SK-N-SH treated with all-trans-retinoic acid at 6 μM for 48 hours (cell line): ENCODE data around the gene DRC1.

ENCODE experiments used
- ATAC-seq: fragments of 200-7000 bp; cut with Tn5 transposase; 3 replicates; pipeline ENCODE4 v1.9.1; 2020; ENCODE audit warnings: mild to moderate bottlenecking, moderate library complexity
- ARNTL ChIP-seq: fragments of 450-650 bp; formaldehyde crosslinking; IDR thresholded peaks from 2 replicates; pipeline ENCODE4 v1.5.0; 2020; ENCODE audit warnings: low read depth, mild to moderate bottlenecking, moderate library complexity, borderline replicate concordance
- BACH2 ChIP-seq: fragments of 250-450 bp; sonication (Bioruptor Pico); IDR thresholded peaks from 2 replicates; pipeline ENCODE4 v1.9.0; 2021; ENCODE audit warnings: mild to moderate bottlenecking, borderline replicate concordance
- CREB5 ChIP-seq: fragments of 250-450 bp; sonication (Bioruptor Pico); IDR thresholded peaks from 2 replicates; pipeline ENCODE4 v1.5.1; 2020; ENCODE audit warnings: low read depth, mild to moderate bottlenecking, moderate library complexity
- CSDC2 ChIP-seq: fragments of 250-450 bp; sonication (Bioruptor Pico); IDR thresholded peaks from 2 replicates; pipeline ENCODE4 v1.5.0; 2020; ENCODE audit warnings: mild to moderate bottlenecking, moderate library complexity
- ESRRG ChIP-seq: fragments of 250-450 bp; sonication (Bioruptor Pico); IDR thresholded peaks from 2 replicates; pipeline ENCODE4 v1.6.1; 2021; ENCODE audit warnings: mild to moderate bottlenecking
- GLIS3 ChIP-seq: fragments of 250-450 bp; sonication (Bioruptor Pico); IDR thresholded peaks from 2 replicates; pipeline ENCODE4 v1.5.0; 2020; ENCODE audit warnings: mild to moderate bottlenecking, moderate library complexity
- ISL1 ChIP-seq: fragments of 250-450 bp; sonication (Bioruptor Pico); IDR thresholded peaks from 2 replicates; pipeline ENCODE4 v2.1.2; 2022; ENCODE audit warnings: mild to moderate bottlenecking, moderate library complexity
- PATZ1 ChIP-seq: fragments of 250-450 bp; sonication (Bioruptor Pico); IDR thresholded peaks from 2 replicates; pipeline ENCODE4 v1.8.0; 2020; ENCODE audit warnings: mild to moderate bottlenecking, moderate library complexity, borderline replicate concordance
- POU6F1 ChIP-seq: fragments of 250-450 bp; sonication (Bioruptor Pico); IDR thresholded peaks from 2 replicates; pipeline ENCODE4 v1.8.0; 2021; ENCODE audit warnings: low read depth, mild to moderate bottlenecking, moderate library complexity, borderline replicate concordance
- RARB ChIP-seq: fragments of 250-450 bp; sonication (Bioruptor Pico); IDR thresholded peaks from 2 replicates; pipeline ENCODE4 v1.8.0; 2021; ENCODE audit warnings: mild to moderate bottlenecking, moderate library complexity
- SNAI2 ChIP-seq: fragments of 250-450 bp; sonication (Bioruptor Pico); IDR thresholded peaks from 2 replicates; pipeline ENCODE4 v1.5.0; 2020; ENCODE audit warnings: mild to moderate bottlenecking, moderate library complexity
- TCF4 ChIP-seq: fragments of 250-450 bp; sonication (Bioruptor Pico); IDR thresholded peaks from 2 replicates; pipeline ENCODE4 v1.8.0; 2021; ENCODE audit warnings: mild to moderate bottlenecking, moderate library complexity, borderline replicate concordance
- TOX ChIP-seq: fragments of 250-450 bp; sonication (Bioruptor Pico); IDR thresholded peaks from 2 replicates; pipeline ENCODE4 v1.8.0; 2021; ENCODE audit warnings: mild to moderate bottlenecking, moderate library complexity, borderline replicate concordance
- ZC3H10 ChIP-seq: fragments of 250-450 bp; sonication (Bioruptor Pico); IDR thresholded peaks from 2 replicates; pipeline ENCODE4 v1.5.1; 2021; ENCODE audit warnings: mild to moderate bottlenecking, moderate library complexity
- ZFP3 ChIP-seq: fragments of 250-450 bp; sonication (Bioruptor Pico); IDR thresholded peaks from 2 replicates; pipeline ENCODE4 v1.5.0; 2020; ENCODE audit warnings: mild to moderate bottlenecking, moderate library complexity
- ZFP30 ChIP-seq: fragments of 450-650 bp; formaldehyde crosslinking; IDR thresholded peaks from 2 replicates; pipeline ENCODE4 v1.5.0; 2022; ENCODE audit warnings: mild to moderate bottlenecking, moderate library complexity
- ZNF565 ChIP-seq: fragments of 450-650 bp; formaldehyde crosslinking; conservative IDR thresholded peaks from 2 replicates; pipeline ENCODE4 v1.5.0; 2020; ENCODE audit warnings: low read depth, mild to moderate bottlenecking, moderate library complexity
- ZNF70 ChIP-seq: fragments of 450-650 bp; formaldehyde crosslinking; IDR thresholded peaks from 2 replicates; pipeline ENCODE4 v1.5.0; 2020; ENCODE audit warnings: mild to moderate bottlenecking, moderate library complexity
- TF ChIP-seq, protein P1 (sequence below): fragments of 250-450 bp; sonication (Bioruptor Pico); IDR thresholded peaks from 2 replicates; pipeline ENCODE4 v1.5.1; 2021; ENCODE audit warnings: mild to moderate bottlenecking, moderate library complexity
- TF ChIP-seq, protein P2 (sequence below): fragments of 250-450 bp; sonication (Bioruptor Pico); IDR thresholded peaks from 2 replicates; pipeline ENCODE4 v1.5.0; 2020; ENCODE audit warnings: mild to moderate bottlenecking, moderate library complexity

Gene DRC1

GRCh38 chr2:26491563-26492167, 89.9 kb downstream of the DRC1 start:
- ATAC-seq = no peak
- no peak for TF ChIP-seq ZNF565 (CRISPR knock-in tag)
- no peak for TF ChIP-seq ZNF70 (CRISPR knock-in tag)
- no peak for TF ChIP-seq ARNTL
- TF ChIP-seq ZFP30 = no peak
- TF ChIP-seq PATZ1 (CRISPR knock-in tag) = no peak
- no peak for TF ChIP-seq TCF4
- TF ChIP-seq GLIS3 = no peak

GRCh38 chr2:26492749-26493515, 91.2 kb downstream of the DRC1 start:
- peak; percentile 94 for TF ChIP-seq ZFP3 (CRISPR knock-in tag)
- TF ChIP-seq ESRRG (CRISPR knock-in tag) = no peak
- ATAC-seq = no peak

- no peak for ATAC-seq
- TF ChIP-seq ZFP3 (CRISPR knock-in tag) (no peak), ZNF565 (CRISPR knock-in tag) (no peak), ZNF70 (CRISPR knock-in tag) (no peak), TCF4 (no peak), BACH2 (CRISPR knock-in tag) (no peak), CSDC2 (CRISPR knock-in tag) (no peak), SNAI2 (CRISPR knock-in tag) (no peak), ZC3H10 (CRISPR knock-in tag) (no peak), CREB5 (CRISPR knock-in tag) (no peak), POU6F1 (CRISPR knock-in tag) (no peak), ISL1 (CRISPR knock-in tag) (no peak), RARB (CRISPR knock-in tag) (no peak), ZFP30 (no peak)
Measured at GRCh38 chr2:26493566-26493965, 91.8 kb downstream of the DRC1 start.

GRCh38 chr2:26494199-26494598, 92.5 kb downstream of the DRC1 start:
- ATAC-seq = no peak
- TF ChIP-seq TOX (CRISPR knock-in tag) (no peak), PATZ1 (CRISPR knock-in tag) (no peak), POU6F1 (CRISPR knock-in tag) (no peak), SNAI2 (CRISPR knock-in tag) (no peak), ARNTL (no peak), ZNF565 (CRISPR knock-in tag) (no peak), BACH2 (CRISPR knock-in tag) (no peak), ZFP3 (CRISPR knock-in tag) (no peak), ZC3H10 (CRISPR knock-in tag) (no peak), GLIS3 (no peak), RARB (CRISPR knock-in tag) (no peak)
- TF ChIP-seq, protein P1, sequence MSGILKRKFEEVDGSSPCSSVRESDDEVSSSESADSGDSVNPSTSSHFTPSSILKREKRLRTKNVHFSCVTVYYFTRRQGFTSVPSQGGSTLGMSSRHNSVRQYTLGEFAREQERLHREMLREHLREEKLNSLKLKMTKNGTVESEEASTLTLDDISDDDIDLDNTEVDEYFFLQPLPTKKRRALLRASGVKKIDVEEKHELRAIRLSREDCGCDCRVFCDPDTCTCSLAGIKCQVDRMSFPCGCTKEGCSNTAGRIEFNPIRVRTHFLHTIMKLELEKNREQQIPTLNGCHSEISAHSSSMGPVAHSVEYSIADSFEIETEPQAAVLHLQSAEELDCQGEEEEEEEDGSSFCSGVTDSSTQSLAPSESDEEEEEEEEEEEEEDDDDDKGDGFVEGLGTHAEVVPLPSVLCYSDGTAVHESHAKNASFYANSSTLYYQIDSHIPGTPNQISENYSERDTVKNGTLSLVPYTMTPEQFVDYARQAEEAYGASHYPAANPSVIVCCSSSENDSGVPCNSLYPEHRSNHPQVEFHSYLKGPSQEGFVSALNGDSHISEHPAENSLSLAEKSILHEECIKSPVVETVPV (CRISPR knock-in tag) = no peak
- TF ChIP-seq, protein P2, sequence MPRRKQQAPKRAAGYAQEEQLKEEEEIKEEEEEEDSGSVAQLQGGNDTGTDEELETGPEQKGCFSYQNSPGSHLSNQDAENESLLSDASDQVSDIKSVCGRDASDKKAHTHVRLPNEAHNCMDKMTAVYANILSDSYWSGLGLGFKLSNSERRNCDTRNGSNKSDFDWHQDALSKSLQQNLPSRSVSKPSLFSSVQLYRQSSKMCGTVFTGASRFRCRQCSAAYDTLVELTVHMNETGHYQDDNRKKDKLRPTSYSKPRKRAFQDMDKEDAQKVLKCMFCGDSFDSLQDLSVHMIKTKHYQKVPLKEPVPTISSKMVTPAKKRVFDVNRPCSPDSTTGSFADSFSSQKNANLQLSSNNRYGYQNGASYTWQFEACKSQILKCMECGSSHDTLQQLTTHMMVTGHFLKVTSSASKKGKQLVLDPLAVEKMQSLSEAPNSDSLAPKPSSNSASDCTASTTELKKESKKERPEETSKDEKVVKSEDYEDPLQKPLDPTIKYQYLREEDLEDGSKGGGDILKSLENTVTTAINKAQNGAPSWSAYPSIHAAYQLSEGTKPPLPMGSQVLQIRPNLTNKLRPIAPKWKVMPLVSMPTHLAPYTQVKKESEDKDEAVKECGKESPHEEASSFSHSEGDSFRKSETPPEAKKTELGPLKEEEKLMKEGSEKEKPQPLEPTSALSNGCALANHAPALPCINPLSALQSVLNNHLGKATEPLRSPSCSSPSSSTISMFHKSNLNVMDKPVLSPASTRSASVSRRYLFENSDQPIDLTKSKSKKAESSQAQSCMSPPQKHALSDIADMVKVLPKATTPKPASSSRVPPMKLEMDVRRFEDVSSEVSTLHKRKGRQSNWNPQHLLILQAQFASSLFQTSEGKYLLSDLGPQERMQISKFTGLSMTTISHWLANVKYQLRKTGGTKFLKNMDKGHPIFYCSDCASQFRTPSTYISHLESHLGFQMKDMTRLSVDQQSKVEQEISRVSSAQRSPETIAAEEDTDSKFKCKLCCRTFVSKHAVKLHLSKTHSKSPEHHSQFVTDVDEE (CRISPR knock-in tag) = no peak
